Dermis microvascular lymphatic vessel endothelial cell (primary cell): ENCODE data around the gene GSE1. TPM values are rescaled to one million over a fixed set of nuclear protein-coding genes. Genes with fewer than 3 reads are reported as not detected.

Experiments
- DNase-seq, 2 donors: peaks; one replicate each; pipeline versions ENCODE4 v3.0.0 to v3.0.0-alpha.2; 2010; ENCODE audit warnings: low read depth in 2 of 2
- total RNA-seq: library from RNA; depleted of rRNA; stranded (reverse); fragments of >200 nt; gene quantifications from 2 replicates; pipeline ENCODE4 v1.2.1, GENCODE V29; 2014

Gene GSE1
- total RNA-seq, 1 donor from 2014 or later = 9.0 TPM

DNA sequence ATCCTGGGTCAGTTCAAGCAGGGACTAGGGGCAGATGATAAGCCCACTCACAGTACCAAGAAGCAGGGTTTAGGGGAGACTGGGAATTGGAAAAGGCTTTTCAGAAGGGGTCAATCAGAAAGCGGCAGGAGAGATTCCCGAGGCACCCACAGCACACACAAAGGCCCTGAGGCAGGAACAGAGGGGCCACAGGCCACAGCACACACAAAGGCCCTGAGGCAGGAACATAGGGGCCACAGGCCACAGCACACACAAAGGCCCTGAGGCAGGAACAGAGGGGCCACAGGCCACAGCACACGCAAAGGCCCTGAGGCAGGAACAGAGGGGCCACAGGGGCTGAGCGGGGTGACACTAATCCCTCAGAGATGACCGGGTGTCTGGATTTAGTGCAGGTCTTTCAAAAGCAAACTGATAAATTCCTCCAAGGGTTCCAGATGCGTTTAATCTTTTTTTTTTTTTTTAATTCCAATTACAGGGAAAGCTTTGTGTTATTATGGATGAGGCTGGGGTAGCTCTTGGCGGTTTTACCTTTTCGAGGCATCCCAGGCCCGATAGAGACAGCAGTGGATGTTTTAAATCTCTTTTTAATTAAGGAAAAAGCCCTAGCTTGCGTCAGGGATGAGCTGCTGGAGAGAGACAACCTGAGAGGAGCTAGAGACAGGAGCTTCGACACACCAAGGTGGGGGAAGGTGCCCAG, 106.6 kb downstream of the GSE1 start:
- DNase-seq = no peak

DNA sequence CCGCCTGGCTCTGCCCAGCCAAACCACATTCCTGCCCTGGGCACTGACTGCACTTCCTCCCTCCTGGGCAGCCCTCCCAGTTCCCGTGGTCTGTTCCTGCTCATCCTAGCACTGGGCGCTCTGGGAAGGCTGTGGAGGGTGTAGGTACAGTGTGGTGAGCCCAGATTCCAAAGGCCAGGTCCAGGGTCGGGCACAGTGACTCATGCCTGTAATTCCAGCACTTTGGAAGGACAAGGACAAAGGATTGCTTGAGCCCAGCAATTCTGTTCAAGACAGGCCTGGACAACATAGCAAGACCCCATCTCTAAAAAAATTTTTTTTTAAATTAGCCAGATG, 107.1 kb downstream of the GSE1 start:
- no peak for DNase-seq

DNA sequence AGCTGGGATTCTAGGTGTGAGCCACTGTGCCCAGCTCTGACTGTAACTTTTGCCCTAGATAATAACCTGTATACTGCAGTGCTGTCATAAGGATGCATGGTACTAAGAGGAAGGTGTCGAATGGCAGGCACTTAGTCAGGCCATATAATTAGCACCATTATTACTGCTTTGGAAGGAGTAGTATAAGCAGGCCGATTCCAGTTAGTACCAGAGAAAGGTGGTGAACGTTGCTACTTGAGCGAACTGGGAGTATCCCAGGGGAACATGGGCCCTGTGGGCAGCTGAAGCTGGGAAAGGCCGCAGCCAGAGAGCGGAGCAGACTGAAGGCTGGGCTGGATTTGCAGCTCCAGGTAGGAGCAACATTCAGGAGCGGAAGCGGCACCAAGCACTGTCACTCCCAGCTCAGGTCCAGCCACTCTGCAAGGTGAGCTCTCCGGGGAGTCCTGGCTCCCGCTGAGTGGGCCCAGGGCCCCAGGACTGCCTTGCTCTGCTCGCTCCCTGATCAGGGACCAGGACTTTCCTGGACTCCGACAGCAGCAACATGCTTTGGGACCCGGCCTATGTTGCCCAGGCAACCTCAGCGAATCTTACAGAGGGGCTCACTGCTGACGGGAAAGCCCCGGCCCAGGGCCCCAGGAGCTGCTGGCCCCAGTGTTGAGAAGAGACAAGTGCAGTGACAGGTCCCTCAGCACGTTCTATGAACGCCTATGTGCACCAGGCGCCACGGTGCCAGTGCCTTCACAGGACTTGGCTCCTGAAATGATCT, 109.2 kb downstream of the GSE1 start:
- DNase-seq = no peak

DNA sequence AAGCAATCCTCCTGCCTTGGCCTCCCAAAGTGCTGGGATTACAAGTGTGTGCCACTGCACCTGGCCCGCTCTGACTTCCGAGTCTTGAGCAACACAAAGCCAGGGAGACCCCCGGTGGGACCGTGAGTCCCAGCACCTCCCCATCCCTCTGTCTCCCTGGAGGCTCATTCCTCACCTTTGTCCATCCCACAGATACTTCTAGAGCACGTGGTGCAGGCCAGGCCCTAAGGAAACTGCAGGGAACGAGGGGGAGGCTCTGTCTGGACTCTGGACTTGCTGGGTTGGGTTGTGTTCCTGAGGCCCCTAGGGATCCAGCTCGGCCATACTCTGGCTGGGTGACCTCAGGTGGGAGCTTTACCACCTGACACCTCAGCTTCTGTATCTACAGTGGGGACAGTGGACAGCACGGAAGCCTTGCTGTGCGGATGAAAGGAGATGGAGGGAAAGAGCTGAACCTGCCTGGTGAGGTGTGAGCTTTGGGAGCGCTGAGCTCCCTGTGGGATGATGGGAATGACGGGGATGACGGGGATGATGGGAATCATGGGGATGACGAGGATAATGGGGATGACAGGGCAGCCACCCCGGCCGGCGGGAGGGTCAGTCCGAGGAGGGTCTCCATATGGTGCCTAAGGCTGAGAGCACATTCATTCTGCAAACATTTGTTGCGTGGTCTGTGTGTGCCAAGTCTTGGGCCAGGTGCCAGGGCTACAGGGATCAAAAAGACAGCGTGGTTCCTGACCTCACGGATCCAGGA, 111.2 kb downstream of the GSE1 start:
- DNase-seq = no peak

DNA sequence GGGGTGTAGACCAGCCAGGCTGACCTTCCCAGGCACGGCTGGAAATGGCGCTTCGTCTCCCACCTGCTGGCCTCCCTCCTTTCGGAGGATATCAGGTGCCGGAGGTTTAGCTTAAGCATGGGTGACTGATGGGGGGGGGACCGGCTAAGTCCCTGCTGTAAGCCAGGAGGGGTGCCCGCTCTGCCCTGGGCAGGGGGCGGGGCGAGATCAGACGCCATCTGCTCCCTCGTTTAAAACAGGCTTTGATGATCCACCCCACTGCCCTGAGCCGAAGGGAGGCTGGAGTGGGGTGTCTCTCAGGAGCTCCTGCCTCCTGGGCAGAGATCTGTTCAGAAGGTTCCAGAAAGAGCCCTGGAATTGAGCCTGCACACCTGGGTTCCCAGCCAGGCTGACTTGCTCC, 111.8 kb downstream of the GSE1 start:
- DNase-seq = no peak

Other genes starting within 250 kb of the GSE1 start
- gene GINS2, start 75.6 kb downstream of the GSE1 start, total RNA-seq = 3.4 and 6.2 TPM in 2 replicates
- gene C16orf74, start 137.8 kb downstream of the GSE1 start, total RNA-seq = 3.7 and 9.6 TPM in 2 replicates
- gene EMC8, start 186.2 kb downstream of the GSE1 start, total RNA-seq = 26.8 and 37.6 TPM in 2 replicates
- gene COX4I1, start 186.4 kb downstream of the GSE1 start, total RNA-seq = 474 and 506 TPM in 2 replicates